HFFc6 (cell line): ENCODE measurements around the gene DHRS9. TPM values are rescaled to one million over a fixed set of nuclear protein-coding genes. Genes with fewer than 3 reads are reported as not detected.

Experiments
- DNase-seq: peaks from one replicate; pipeline ENCODE4 v3.0.0-alpha.2; 2018
- H3K27ac Mint-ChIP-seq: 2 replicates; pipeline ENCODE4 v1.8.0; 2020; ENCODE audit warnings: mild to moderate bottlenecking, mixed read lengths
- H3K27me3 Mint-ChIP-seq: 2 replicates; pipeline ENCODE4 v1.8.0; 2021; ENCODE audit warnings: mild to moderate bottlenecking, moderate library complexity, mixed read lengths; ENCODE audit not compliant: insufficient read depth
- H3K36me3 Mint-ChIP-seq: 2 replicates; pipeline ENCODE4 v1.8.0; 2021; ENCODE audit warnings: low read depth, mixed read lengths
- H3K4me1 Mint-ChIP-seq: 2 replicates; pipeline ENCODE4 v1.8.0; 2020; ENCODE audit warnings: low read depth, mixed read lengths
- H3K4me3 Mint-ChIP-seq: 2 replicates; pipeline ENCODE4 v1.8.0; 2020; ENCODE audit warnings: mild to moderate bottlenecking, moderate library complexity, mixed read lengths
- H3K9me3 Mint-ChIP-seq: 2 replicates; pipeline ENCODE4 v1.8.0; 2020; ENCODE audit warnings: mild to moderate bottlenecking, mixed read lengths
- total RNA-seq, 6 experiments: library from RNA; stranded (reverse); fragmentation: NEBNext Ultra II Directional; extraction: Animal tissue kit (Norgen Biotek cat#: 25700); gene quantifications; 2 replicates in 1 of 6; 3 replicates in 5 of 6; pipeline ENCODE4 v1.2.3, GENCODE V29; 2021
- TF ChIP-seq, protein P1 (sequence below): fragments of 200-600 bp; sonication (generic); IDR thresholded peaks from 2 replicates; pipeline ENCODE4 v1.5.0; 2021; ENCODE audit warnings: antibody characterized with exemption, mild to moderate bottlenecking

Gene DHRS9
- total RNA-seq, 6 experiments from 2014 or later: not detected

DNA sequence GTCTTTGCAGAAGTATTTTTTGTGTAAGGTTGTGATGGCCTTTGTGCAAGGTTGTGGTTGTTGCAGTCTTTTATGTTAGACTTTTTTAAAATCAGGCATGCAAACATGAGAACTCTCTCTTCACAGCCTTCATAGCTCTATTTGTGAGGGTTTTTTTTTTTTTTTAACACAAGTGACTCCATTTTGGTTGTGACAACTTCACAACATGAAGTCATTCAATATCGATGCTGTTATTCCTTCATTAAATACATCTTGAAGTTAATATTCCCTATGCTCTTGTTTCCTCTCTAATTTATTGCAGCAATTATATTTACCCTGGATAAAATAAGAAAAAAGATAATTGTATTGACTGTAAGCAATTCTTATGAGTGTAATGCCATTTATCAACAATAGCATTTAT is 35.5 kb downstream of the DHRS9 start:
- no peak for DNase-seq
- Mint-ChIP-seq H3K27me3 (peaks cover under 1% of the 10 kb centered on the region; the same call in 1 of the 2 replicates), H3K36me3 (no peaks in the 10 kb centered on the region), H3K4me1 (no peaks in the 10 kb centered on the region), H3K27ac (no peak overlapping the region), H3K9me3 (peaks cover 4% of the 10 kb centered on the region), H3K4me3 (no peak overlapping the region)
- TF ChIP-seq, protein P1, sequence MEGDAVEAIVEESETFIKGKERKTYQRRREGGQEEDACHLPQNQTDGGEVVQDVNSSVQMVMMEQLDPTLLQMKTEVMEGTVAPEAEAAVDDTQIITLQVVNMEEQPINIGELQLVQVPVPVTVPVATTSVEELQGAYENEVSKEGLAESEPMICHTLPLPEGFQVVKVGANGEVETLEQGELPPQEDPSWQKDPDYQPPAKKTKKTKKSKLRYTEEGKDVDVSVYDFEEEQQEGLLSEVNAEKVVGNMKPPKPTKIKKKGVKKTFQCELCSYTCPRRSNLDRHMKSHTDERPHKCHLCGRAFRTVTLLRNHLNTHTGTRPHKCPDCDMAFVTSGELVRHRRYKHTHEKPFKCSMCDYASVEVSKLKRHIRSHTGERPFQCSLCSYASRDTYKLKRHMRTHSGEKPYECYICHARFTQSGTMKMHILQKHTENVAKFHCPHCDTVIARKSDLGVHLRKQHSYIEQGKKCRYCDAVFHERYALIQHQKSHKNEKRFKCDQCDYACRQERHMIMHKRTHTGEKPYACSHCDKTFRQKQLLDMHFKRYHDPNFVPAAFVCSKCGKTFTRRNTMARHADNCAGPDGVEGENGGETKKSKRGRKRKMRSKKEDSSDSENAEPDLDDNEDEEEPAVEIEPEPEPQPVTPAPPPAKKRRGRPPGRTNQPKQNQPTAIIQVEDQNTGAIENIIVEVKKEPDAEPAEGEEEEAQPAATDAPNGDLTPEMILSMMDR: no peak

DNA sequence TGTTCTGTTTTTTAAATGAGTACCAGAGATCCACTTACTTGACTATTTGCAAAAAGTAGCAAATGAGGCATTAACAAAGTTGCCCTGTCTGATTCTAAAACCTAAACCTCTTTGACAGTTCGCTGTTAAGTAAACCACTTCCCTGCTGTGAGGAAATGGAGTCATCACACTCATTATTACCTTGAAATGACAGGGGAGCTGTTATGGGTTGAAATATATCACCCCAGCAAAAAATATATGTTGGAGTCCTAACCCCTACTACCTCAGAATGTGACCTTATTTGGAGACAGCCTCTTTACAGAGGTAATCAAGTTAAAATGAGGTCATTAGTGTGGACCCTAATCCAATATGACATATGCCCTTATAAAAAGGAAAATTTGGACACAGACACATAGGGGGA is 36.1 kb downstream of the DHRS9 start:
- Mint-ChIP-seq H3K36me3 (no peaks in the 10 kb centered on the region), H3K27me3 (peaks cover 5% of the 10 kb centered on the region; the same call in 1 of the 2 replicates), H3K4me1 (no peaks in the 10 kb centered on the region), H3K9me3 (peaks cover 4% of the 10 kb centered on the region), H3K27ac (no peak overlapping the region), H3K4me3 (no peak overlapping the region)
- DNase-seq: no peak
- TF ChIP-seq, protein P1: no peak

DNA sequence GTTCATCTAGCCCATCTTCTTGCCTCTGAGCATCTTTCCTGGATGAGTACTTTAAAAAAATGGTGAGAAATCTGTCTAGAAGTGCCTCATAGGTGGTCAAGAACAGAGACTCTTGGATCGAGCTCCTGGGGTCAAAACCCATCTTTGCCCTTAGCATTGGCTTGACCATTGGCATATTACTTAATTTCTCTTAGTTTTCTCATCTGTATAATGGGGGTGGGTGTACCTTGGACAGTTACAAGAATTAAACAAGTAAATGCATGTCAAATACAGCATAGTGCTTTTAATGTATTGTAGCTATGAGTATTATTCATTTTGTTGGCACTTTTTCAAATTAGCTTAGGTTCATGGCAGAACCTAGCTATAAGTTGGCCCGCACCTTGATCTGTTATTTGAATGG is 36.8 kb downstream of the DHRS9 start:
- Mint-ChIP-seq H3K36me3 (no peaks in the 10 kb centered on the region), H3K27me3 (peaks cover 5% of the 10 kb centered on the region; the same call in 1 of the 2 replicates), H3K4me3 (no peak overlapping the region), H3K9me3 (peaks cover 4% of the 10 kb centered on the region), H3K27ac (no peak overlapping the region), H3K4me1 (no peaks in the 10 kb centered on the region)
- no peak for DNase-seq
- TF ChIP-seq, protein P1: no peak

DNA sequence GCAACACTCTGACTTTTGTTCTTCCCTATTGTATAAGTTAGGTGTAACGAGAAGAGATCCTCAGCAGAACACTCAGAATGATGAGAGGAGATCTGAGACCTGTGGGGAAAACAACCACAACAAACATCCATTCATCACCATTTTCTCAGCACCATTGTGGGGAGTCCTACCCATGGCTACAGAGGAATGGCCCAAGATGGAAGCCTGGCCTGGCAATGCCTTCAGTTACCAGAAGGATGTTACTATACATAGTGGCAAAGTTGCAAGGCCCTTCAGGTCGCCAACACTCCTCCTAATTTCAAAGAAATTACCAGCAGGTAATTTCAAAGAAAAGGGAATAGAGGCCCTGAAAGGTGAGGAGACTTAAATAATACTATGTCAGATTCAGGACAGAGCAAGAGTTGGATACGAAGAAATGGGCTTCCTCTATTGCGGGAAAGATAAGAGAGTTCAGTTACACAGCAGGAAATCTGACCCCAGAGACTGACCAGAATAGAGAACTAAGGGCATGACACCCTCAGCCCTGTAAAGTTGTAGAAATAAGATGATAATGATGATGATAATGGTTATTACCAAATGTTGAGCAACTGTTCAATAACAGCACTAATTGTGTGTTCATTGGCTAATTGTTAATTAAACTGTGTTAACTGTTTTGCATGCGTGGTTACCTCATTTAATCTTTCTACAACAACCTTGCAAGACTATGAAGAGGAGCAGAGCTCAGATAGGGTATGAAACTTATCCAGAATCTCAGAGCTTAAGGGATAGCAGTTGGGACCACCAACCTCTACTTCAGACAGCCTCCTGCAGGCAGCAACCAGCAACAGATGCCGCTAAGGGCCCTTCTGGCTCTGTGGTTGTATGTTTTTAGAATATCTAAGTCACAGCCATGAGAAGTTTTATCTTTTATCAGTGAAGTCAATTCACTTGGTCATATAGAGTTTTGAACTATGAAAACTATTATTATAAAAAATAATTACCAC is 37.5 kb downstream of the DHRS9 start:
- TF ChIP-seq, protein P1: no peak

DNA sequence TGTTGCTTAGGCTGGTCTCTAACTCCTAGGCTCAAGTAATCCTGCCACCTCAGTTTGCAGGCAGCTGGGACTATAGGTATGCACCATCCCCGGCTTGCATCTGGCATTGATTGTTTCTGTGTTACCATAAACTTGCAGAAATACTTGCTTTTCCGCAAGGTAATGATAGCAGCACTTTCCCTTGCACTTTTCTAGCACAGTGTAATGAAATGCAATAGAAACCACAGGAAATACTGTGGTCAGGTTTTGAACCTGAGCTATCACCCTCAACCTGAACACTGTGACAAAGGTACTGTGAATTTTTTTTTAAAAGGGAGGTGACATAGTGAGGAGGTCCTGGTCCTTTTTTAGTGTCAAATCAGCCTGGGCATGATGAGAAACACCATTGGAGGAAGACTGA is 38.3 kb downstream of the DHRS9 start:
- Mint-ChIP-seq H3K27ac (no peak overlapping the region), H3K27me3 (peaks cover 5% of the 10 kb centered on the region; the same call in 1 of the 2 replicates), H3K4me1 (no peaks in the 10 kb centered on the region), H3K36me3 (no peaks in the 10 kb centered on the region), H3K4me3 (no peak overlapping the region), H3K9me3 (no peaks in the 10 kb centered on the region)
- TF ChIP-seq, protein P1: no peak
- DNase-seq: no peak

More for the DNA sequence above, 37.5 kb downstream of the DHRS9 start:
- Mint-ChIP-seq H3K36me3 (no peaks in the 10 kb centered on the region), H3K4me3 (no peak overlapping the region), H3K9me3 (no peaks in the 10 kb centered on the region; the same call in 1 of the 2 replicates), H3K27ac (no peak overlapping the region), H3K27me3 (peaks cover 5% of the 10 kb centered on the region; the same call in 1 of the 2 replicates), H3K4me1 (no peaks in the 10 kb centered on the region)
- DNase-seq: no peak
